CD8-positive, alpha-beta memory T cell (primary cell): ENCODE results near the gene STXBP5. TPM values are rescaled to one million over a fixed set of nuclear protein-coding genes. Genes with fewer than 3 reads are reported as not detected.
A peak's percentile ranks its signal among the peaks of the same experiment; 100 is the strongest.

Experiments used
- CTCF ChIA-PET: fragments of 350-600 bp; sonication (Branson Sonifier 250); formaldehyde crosslinking; loops from one replicate; lab custom pipeline; 2021; ENCODE audit warnings: antibody characterized with exemption; lab: Charles Lee
- POLR2A ChIA-PET: fragments of 350-600 bp; sonication (Branson Sonifier 250); formaldehyde crosslinking; loops from one replicate; lab custom pipeline; 2021; ENCODE audit warnings: antibody characterized with exemption; lab: Charles Lee
- DNase-seq, 5 donors: peaks; one replicate each; pipeline versions ENCODE4 v3.0.0 to v3.0.0-alpha.2; 2020 to 2022; ENCODE audit warnings: mixed read lengths in 1 of 5
- H3K27ac ChIP-seq: one replicate; pipeline ENCODE4 v1.7.0; 2013; ENCODE audit warnings: low read depth, mild to moderate bottlenecking, low read length, moderate library complexity
- H3K27me3 ChIP-seq: 2 replicates; pipeline ENCODE4 v1.7.0; 2013; ENCODE audit warnings: low read length, mild to moderate bottlenecking; ENCODE audit not compliant: insufficient read depth, poor library complexity, severe bottlenecking
- H3K36me3 ChIP-seq: 2 replicates; pipeline ENCODE4 v1.7.0; 2013; ENCODE audit warnings: mild to moderate bottlenecking, low read length, moderate library complexity; ENCODE audit not compliant: insufficient read depth
- H3K4me1 ChIP-seq: 2 replicates; pipeline ENCODE4 v1.7.0; 2013; ENCODE audit warnings: mild to moderate bottlenecking, low read length, moderate library complexity; ENCODE audit not compliant: insufficient read depth
- H3K4me3 ChIP-seq: 2 replicates; pipeline ENCODE4 v1.7.0; 2013; ENCODE audit warnings: mild to moderate bottlenecking, low read length
- H3K9me3 ChIP-seq: 2 replicates; pipeline ENCODE4 v1.7.0; 2013; ENCODE audit warnings: mild to moderate bottlenecking, low read length
- H3K27ac Mint-ChIP-seq, 8 donors: one replicate each; pipeline ENCODE4 v1.8.0; 2020 to 2021; ENCODE audit warnings: mixed read lengths in 8 of 8, mild to moderate bottlenecking in 6 of 8, inconsistent platforms in 3 of 8, moderate library complexity in 3 of 8
- H3K27me3 Mint-ChIP-seq, 2 donors: one replicate each; pipeline ENCODE4 v1.8.0; 2020 to 2021; ENCODE audit warnings: mixed read lengths in 2 of 2, mild to moderate bottlenecking in 1 of 2, moderate library complexity in 1 of 2
- H3K36me3 Mint-ChIP-seq, 3 donors: one replicate each; pipeline ENCODE4 v1.8.0; 2020 to 2021; ENCODE audit warnings: mixed read lengths in 3 of 3, inconsistent platforms in 1 of 3, mild to moderate bottlenecking in 1 of 3
- H3K4me1 Mint-ChIP-seq, 3 donors: one replicate each; pipeline ENCODE4 v1.8.0; 2020 to 2021; ENCODE audit warnings: mixed read lengths in 3 of 3, inconsistent platforms in 1 of 3, mild to moderate bottlenecking in 1 of 3
- H3K4me3 Mint-ChIP-seq, 7 donors: one replicate each; pipeline ENCODE4 v1.8.0; 2020 to 2021; ENCODE audit warnings: mixed read lengths in 7 of 7, mild to moderate bottlenecking in 6 of 7, moderate library complexity in 4 of 7, inconsistent platforms in 2 of 7
- H3K9me3 Mint-ChIP-seq, 5 donors: one replicate each; pipeline ENCODE4 v1.8.0; 2020 to 2022; ENCODE audit warnings: mixed read lengths in 5 of 5, mild to moderate bottlenecking in 3 of 5, moderate library complexity in 2 of 5, inconsistent platforms in 1 of 5
- polyA plus RNA-seq: library from polyadenylated mRNA; unstranded; fragments of 300-500 nt; fragmentation: Illumina TruSeq; gene quantifications from one replicate; pipeline ENCODE4 v1.2.3, GENCODE V29; 2021
- total RNA-seq, 2 experiments: library from RNA; stranded (reverse); gene quantifications; one replicate each; pipeline ENCODE4 v1.2.3, GENCODE V29; 2021

STXBP5 gene
- total and polyA plus RNA-seq, 3 experiments from 2014 or later, result 8.7 to 32.2 (median 31.1) TPM

DNA sequence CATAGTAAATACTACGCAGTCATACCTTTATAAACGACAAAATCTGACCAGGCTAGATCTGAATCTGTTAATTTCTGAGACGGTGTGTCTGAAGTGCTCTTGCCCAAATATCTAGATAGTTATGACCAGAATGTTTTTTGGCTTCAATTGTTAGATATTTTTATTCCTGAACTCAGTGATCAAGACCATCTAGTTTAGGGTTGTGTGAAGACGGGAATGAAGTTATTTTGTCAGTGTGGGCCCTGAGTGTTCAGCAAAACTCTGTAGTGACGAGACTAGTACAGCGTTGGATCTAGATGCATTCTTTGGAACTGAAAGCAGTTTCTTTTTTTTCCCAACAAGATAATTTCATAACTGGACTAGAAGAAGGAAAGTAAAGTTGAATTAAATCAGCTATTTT is 3.1 kb downstream of the STXBP5 start:
- Histone ChIP-seq H3K4me3 (no peak overlapping the region), H3K9me3 (no peaks in the 10 kb centered on the region), H3K4me1 (peaks cover 9% of the 10 kb centered on the region), H3K27me3 (no peaks in the 10 kb centered on the region), H3K36me3 (no peaks in the 10 kb centered on the region), H3K27ac (peak overlapping the region; percentile 67)
- H3K27me3 Mint-ChIP-seq, result peaks cover 0 to 4% of the 10 kb centered on the region in 2 donors
- H3K36me3 Mint-ChIP-seq, result peaks cover 0 to 16% (median 3%) of the 10 kb centered on the region in 3 donors
- POLR2A ChIA-PET, result interaction anchor here (0.5 kb wide), 1 partner anchor 408 kb away, joined by 15 read pairs; no protein-coding TSS in a partner anchor
- CTCF ChIA-PET, result no interaction called here
- peak overlapping the region in 2 of 7 donors; percentile 2 to 7 for H3K4me3 Mint-ChIP-seq
- H3K27ac Mint-ChIP-seq, result peak overlapping the region in 6 of 8 donors; percentile 5 to 83 (median 52)
- peaks cover 46 to 66% (median 59%) of the 10 kb centered on the region in 3 donors for H3K4me1 Mint-ChIP-seq
- no peaks in the 10 kb centered on the region for H3K9me3 Mint-ChIP-seq
- DNase-seq, result no peak

- Mint-ChIP-seq H3K9me3 (no peaks in the 10 kb centered on the region), H3K27me3 (peaks cover 0 to 2% of the 10 kb centered on the region in 2 donors), H3K36me3 (peaks cover 0 to 13% (median 3%) of the 10 kb centered on the region in 3 donors), H3K4me1 (peaks cover 50 to 69% (median 66%) of the 10 kb centered on the region in 3 donors), H3K27ac (peak overlapping the region in 7 of 8 donors; percentile 4 to 59 (median 24)), H3K4me3 (peak overlapping the region in 1 of 7 donors; percentile 2)
- ChIA-PET POLR2A (no interaction called here), CTCF (no interaction called here)
- no peak for DNase-seq
- Histone ChIP-seq H3K9me3 (no peaks in the 10 kb centered on the region), H3K27ac (peak overlapping the region; percentile 67), H3K4me3 (no peak overlapping the region), H3K27me3 (no peaks in the 10 kb centered on the region), H3K4me1 (peaks cover 9% of the 10 kb centered on the region), H3K36me3 (no peaks in the 10 kb centered on the region)
Measured at GRCh38 chr6:147207837-147208754, 3.9 kb downstream of the STXBP5 start.

DNA sequence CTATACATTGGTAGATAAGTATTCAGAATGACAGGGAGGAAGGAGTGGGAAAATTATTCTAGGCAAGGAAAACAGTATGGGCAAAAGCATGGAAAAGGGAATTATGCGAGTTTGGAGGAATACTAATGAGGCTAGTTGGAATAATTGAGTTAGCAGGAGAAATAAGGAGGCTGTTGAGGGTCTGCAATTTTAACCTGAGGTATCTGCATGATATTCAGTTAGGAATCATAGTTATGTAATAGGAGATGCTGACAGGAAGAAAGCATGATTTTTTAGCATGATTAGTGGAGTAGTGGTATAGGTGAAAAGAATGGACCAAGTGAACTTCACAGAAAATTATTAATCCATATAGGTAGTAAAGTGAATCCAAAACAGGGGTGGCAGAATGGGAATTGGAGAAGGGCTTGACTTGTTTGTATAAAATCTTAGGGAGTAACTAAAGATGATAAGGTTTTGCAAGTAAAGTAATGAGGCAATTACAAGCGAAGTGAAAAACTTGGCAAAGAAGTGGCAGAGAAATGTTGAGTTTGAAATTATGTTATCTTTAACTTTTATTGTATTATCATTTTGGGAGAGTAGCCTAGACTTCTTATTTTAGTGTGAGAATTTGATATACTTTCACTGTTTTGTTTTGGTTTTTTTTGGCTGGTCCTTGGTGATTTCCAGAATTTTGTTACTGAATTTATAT is 5.7 kb downstream of the STXBP5 start:
- Histone ChIP-seq H3K4me3 (no peak overlapping the region), H3K4me1 (peaks cover 9% of the 10 kb centered on the region), H3K27ac (no peak overlapping the region), H3K36me3 (no peaks in the 10 kb centered on the region), H3K9me3 (no peaks in the 10 kb centered on the region), H3K27me3 (no peaks in the 10 kb centered on the region)
- no peaks in the 10 kb centered on the region for H3K27me3 Mint-ChIP-seq
- ChIA-PET POLR2A (no interaction called here), CTCF (no interaction called here)
- DNase-seq, result no peak
- H3K36me3 Mint-ChIP-seq, result peaks cover 0 to 6% (median 3%) of the 10 kb centered on the region in 3 donors
- H3K4me1 Mint-ChIP-seq, result peaks cover 58 to 75% (median 65%) of the 10 kb centered on the region in 3 donors
- H3K4me3 Mint-ChIP-seq, result no peak overlapping the region
- H3K27ac Mint-ChIP-seq, result peak overlapping the region; percentile 1 to 75 (median 32)
- H3K9me3 Mint-ChIP-seq, result no peaks in the 10 kb centered on the region

GRCh38 chr6:147211349-147211748 is 7.1 kb downstream of the STXBP5 start:
- H3K27ac Mint-ChIP-seq, result no peak overlapping the region
- CTCF ChIA-PET, result no interaction called here

DNA sequence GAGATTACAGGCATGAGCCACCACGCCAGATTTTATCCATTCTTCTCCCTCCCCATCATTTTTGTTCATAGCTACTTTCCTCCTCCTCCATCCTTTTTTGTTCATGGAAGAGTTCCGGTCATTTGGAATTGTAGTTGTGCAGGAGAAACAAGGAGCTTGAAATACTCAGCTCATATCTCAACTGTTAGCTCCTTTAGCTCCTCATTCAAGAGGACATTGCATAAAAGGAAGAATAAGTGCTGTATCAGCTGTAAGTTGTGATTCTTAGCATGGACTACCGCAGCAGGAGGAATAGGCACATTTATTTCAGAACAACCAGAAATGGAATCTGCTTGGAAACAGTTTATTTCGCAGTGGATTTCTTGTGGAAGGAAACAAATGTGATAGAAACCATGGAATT is 7.6 kb downstream of the STXBP5 start:
- Mint-ChIP-seq H3K4me3 (no peak overlapping the region), H3K36me3 (peaks cover 0 to 7% (median 3%) of the 10 kb centered on the region in 3 donors), H3K9me3 (no peaks in the 10 kb centered on the region), H3K27ac (peak overlapping the region in 3 of 8 donors; percentile 5 to 73 (median 14)), H3K27me3 (no peaks in the 10 kb centered on the region), H3K4me1 (peaks cover 47 to 60% (median 48%) of the 10 kb centered on the region in 3 donors)
- DNase-seq, result no peak
- H3K36me3 ChIP-seq, result no peaks in the 10 kb centered on the region
- H3K27ac ChIP-seq, result no peak overlapping the region
- H3K27me3 ChIP-seq, result no peaks in the 10 kb centered on the region
- CTCF ChIA-PET, result no interaction called here
- H3K4me3 ChIP-seq, result no peak overlapping the region
- POLR2A ChIA-PET, result no interaction called here
- no peaks in the 10 kb centered on the region for H3K4me1 ChIP-seq
- no peaks in the 10 kb centered on the region for H3K9me3 ChIP-seq

More at GRCh38 chr6:147211349-147211748, 7.1 kb downstream of the STXBP5 start:
- peaks cover 0 to 7% (median 3%) of the 10 kb centered on the region in 3 donors for H3K36me3 Mint-ChIP-seq
- no peak overlapping the region for H3K4me3 Mint-ChIP-seq
- no peak overlapping the region for H3K27ac ChIP-seq
- H3K4me1 ChIP-seq, result no peaks in the 10 kb centered on the region
- POLR2A ChIA-PET, result no interaction called here
- H3K9me3 ChIP-seq, result no peaks in the 10 kb centered on the region
- no peak overlapping the region for H3K4me3 ChIP-seq
- H3K27me3 Mint-ChIP-seq, result no peaks in the 10 kb centered on the region
- no peaks in the 10 kb centered on the region for H3K27me3 ChIP-seq
- peaks cover 48 to 63% (median 51%) of the 10 kb centered on the region in 3 donors for H3K4me1 Mint-ChIP-seq
- no peaks in the 10 kb centered on the region for H3K36me3 ChIP-seq
- H3K9me3 Mint-ChIP-seq, result no peaks in the 10 kb centered on the region
- no peak for DNase-seq

DNA sequence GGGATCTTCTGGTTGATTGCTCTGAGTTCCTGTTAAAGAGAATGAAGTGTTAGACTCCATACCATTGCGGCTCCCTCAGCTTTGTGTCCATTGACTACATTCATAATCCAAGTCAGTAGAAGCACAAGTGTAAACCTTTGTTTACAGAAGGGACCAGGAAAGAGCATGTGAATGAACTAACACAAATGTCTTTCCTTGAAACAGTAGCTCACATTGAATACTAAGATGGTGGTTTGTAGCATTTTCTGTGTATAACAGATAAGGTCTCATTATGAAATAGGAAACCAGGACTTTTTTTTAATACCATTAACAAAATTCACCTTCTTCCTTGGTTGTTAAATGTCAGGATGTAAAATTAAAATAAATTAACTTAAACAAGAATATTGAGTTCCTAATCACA is 8.4 kb downstream of the STXBP5 start:
- no peak overlapping the region for H3K4me3 Mint-ChIP-seq
- no peaks in the 10 kb centered on the region for H3K9me3 Mint-ChIP-seq
- peak overlapping the region in 2 of 8 donors; percentile 14 to 43 for H3K27ac Mint-ChIP-seq
- CTCF ChIA-PET, result interaction anchor here (1.1 kb wide), 1 partner anchor 8 kb away, joined by 4 read pairs; the partner anchor contains the start of gene STXBP5
- H3K4me1 ChIP-seq, result no peaks in the 10 kb centered on the region
- no peaks in the 10 kb centered on the region for H3K27me3 ChIP-seq
- peaks cover 0 to 9% (median 3%) of the 10 kb centered on the region in 3 donors for H3K36me3 Mint-ChIP-seq
- no peak for DNase-seq
- no peak overlapping the region for H3K4me3 ChIP-seq
- H3K9me3 ChIP-seq, result no peaks in the 10 kb centered on the region
- peaks cover 42 to 56% (median 44%) of the 10 kb centered on the region in 3 donors for H3K4me1 Mint-ChIP-seq
- no peaks in the 10 kb centered on the region for H3K36me3 ChIP-seq
- POLR2A ChIA-PET, result no interaction called here
- no peak overlapping the region for H3K27ac ChIP-seq
- H3K27me3 Mint-ChIP-seq, result no peaks in the 10 kb centered on the region

GRCh38 chr6:147213772-147214171 is 9.6 kb downstream of the STXBP5 start:
- Histone ChIP-seq H3K27ac (no peak overlapping the region), H3K36me3 (no peaks in the 10 kb centered on the region), H3K4me1 (no peaks in the 10 kb centered on the region), H3K27me3 (no peaks in the 10 kb centered on the region), H3K4me3 (no peak overlapping the region), H3K9me3 (no peaks in the 10 kb centered on the region)
- CTCF ChIA-PET, result interaction anchor here (0.6 kb wide), 1 partner anchor 9 kb away, joined by 3 read pairs; the partner anchor contains the start of gene STXBP5
- Mint-ChIP-seq H3K36me3 (peaks cover 0 to 15% (median 7%) of the 10 kb centered on the region in 3 donors), H3K27me3 (no peaks in the 10 kb centered on the region), H3K4me3 (no peak overlapping the region), H3K27ac (peak overlapping the region in 1 of 8 donors; percentile 38), H3K4me1 (peaks cover 36 to 55% (median 37%) of the 10 kb centered on the region in 3 donors), H3K9me3 (no peaks in the 10 kb centered on the region)
- POLR2A ChIA-PET, result no interaction called here
- no peak for DNase-seq
